ENCODE data around the gene HS1BP3. TPM values are rescaled to one million over a fixed set of nuclear protein-coding genes. Genes with fewer than 3 reads are reported as not detected.
A peak's percentile ranks its signal among the peaks of the same experiment; 100 is the strongest.

HS1BP3 gene
- total RNA-seq, 1 donor from 2014 or later = 16.6 TPM

- Histone ChIP-seq H3K4me1 (peaks cover 93% of the 10 kb centered on the region), H3K27me3 (ENCODE audit: low read depth) (no peaks in the 10 kb centered on the region), H3K36me3 (no peaks in the 10 kb centered on the region), H3K27ac (replicated peaks) (peak overlapping the region; percentile 89), H3K4me3 (no peak overlapping the region), H3K9me3 (replicated peaks) (no peaks in the 10 kb centered on the region)
- TF ChIP-seq, protein P1, sequence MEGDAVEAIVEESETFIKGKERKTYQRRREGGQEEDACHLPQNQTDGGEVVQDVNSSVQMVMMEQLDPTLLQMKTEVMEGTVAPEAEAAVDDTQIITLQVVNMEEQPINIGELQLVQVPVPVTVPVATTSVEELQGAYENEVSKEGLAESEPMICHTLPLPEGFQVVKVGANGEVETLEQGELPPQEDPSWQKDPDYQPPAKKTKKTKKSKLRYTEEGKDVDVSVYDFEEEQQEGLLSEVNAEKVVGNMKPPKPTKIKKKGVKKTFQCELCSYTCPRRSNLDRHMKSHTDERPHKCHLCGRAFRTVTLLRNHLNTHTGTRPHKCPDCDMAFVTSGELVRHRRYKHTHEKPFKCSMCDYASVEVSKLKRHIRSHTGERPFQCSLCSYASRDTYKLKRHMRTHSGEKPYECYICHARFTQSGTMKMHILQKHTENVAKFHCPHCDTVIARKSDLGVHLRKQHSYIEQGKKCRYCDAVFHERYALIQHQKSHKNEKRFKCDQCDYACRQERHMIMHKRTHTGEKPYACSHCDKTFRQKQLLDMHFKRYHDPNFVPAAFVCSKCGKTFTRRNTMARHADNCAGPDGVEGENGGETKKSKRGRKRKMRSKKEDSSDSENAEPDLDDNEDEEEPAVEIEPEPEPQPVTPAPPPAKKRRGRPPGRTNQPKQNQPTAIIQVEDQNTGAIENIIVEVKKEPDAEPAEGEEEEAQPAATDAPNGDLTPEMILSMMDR (IDR thresholded peaks at IDR 0.05; ENCODE audit: borderline replicate concordance) = no peak
- no peak for DNase-seq
- intact Hi-C loops (cut with micrococcal nuclease) = no loop called here
Measured at GRCh38 chr2:20569464-20570223, 81.3 kb downstream of the HS1BP3 start.

- Histone ChIP-seq H3K4me1 (peaks cover 86% of the 10 kb centered on the region), H3K4me3 (no peak overlapping the region), H3K9me3 (replicated peaks) (no peaks in the 10 kb centered on the region), H3K27me3 (ENCODE audit: low read depth) (no peaks in the 10 kb centered on the region), H3K36me3 (no peaks in the 10 kb centered on the region), H3K27ac (replicated peaks) (peak overlapping the region; percentile 89)
- TF ChIP-seq, protein P1 (IDR thresholded peaks at IDR 0.05; ENCODE audit: borderline replicate concordance) = no peak
- DNase-seq = no peak
- intact Hi-C loops (cut with micrococcal nuclease) = no loop called here
Measured at GRCh38 chr2:20568501-20569463, 82.1 kb downstream of the HS1BP3 start.

- intact Hi-C loops (cut with micrococcal nuclease) = no loop called here
- Histone ChIP-seq H3K9me3 (replicated peaks) (no peaks in the 10 kb centered on the region), H3K36me3 (no peaks in the 10 kb centered on the region), H3K4me3 (no peak overlapping the region), H3K27me3 (ENCODE audit: low read depth) (no peaks in the 10 kb centered on the region), H3K27ac (replicated peaks) (peak overlapping the region; percentile 89), H3K4me1 (peaks cover 84% of the 10 kb centered on the region)
- TF ChIP-seq, protein P1 (IDR thresholded peaks at IDR 0.05; ENCODE audit: borderline replicate concordance) = no peak
- no peak for DNase-seq
Measured at GRCh38 chr2:20567926-20568179, 83.0 kb downstream of the HS1BP3 start.

Other genes with a start within 250 kb of the HS1BP3 start
- gene RHOB, start 204.0 kb downstream of the HS1BP3 start, total RNA-seq = 193 TPM
- gene GDF7, start 16.0 kb upstream of the HS1BP3 start, total RNA-seq = 0.58 TPM
- gene LDAH, start 172.0 kb upstream of the HS1BP3 start, total RNA-seq = 8.5 TPM